NCI-H146 (cell line): ENCODE measurements around the gene GAMT.

Experiments
- DNase-seq: peaks from one replicate; lab custom pipeline; 2025; lab: John Stamatoyannopoulos, UW

GAMT gene

DNA sequence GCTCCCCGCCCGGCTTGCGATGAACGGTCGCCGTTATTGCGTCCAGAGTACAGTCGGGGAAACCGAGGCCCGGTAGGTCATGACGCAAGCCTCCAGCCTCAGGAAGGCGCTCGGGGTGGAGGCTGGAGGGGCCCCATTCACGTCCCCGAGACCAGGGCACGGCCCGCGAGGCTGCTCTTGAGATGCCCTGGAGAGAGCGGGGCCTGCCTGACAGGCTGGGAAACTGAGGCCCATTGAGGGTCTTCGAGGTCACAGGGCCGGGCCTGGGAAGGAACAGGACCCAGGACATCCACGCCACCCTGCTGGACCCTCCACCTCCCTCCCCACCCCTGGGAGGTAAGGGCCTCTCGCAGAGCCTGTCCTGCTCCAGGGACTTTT lies 17.3 kb downstream of the GAMT start:
- DNase-seq, result no peak

DNA sequence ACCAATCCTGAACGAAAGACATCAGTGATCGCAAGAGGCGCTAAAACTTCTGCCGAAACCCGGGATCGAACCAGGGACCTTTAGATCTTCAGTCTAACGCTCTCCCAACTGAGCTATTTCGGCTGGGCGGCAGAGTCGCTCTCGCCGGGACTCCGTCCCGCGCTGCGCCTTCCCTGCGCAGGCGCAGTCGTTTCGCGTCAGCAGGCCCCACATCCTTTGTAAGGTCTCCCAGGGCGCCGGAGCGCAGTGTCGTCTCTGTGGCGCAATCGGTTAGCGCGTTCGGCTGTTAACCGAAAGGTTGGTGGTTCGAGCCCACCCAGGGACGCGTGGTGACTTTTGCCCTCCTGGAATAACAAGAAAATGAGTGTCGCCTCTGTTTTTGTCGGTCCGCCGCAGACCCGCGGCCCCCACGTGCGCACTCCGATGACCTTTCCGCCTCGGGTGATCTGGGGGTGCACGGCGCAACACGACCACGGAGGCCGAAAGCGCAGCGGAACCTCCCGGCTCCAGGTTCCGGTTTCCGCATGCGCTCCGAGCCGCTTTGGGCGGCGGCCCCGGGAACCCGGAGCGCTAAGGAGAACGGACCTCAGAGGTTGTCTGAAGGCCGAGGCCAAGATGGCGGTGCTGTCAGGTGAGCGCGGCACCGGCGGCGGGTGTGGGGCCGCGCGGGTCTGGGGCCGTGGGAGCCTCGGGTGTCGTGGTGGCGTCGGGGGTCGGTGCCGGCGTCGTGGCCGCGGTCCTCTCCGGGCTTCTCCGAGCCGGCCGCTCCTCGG lies 17.8 kb downstream of the GAMT start, which contains the start of gene NDUFS7:
NDUFS7 (plus strand) TSS at position 596 of the 773 bp plus-strand sequence; CDS start at position 616, 20 bp downstream.
- peak; percentile 73 for DNase-seq

DNA sequence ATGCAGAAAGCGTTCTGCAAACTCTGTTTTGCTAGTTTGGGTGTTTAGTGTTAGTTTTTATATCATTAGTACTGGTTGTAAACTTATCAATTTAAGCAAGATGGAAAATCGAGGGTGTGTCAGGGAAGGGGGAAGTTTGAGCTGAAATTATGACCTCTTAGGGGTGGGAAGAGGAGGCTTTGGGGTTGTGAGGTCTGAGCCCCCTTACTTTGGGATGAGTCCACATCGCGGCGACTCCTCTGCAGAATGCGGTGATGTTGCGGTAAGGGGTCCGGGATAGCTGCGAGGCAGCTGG lies 18.4 kb downstream of the GAMT start:
- no peak for DNase-seq

DNA sequence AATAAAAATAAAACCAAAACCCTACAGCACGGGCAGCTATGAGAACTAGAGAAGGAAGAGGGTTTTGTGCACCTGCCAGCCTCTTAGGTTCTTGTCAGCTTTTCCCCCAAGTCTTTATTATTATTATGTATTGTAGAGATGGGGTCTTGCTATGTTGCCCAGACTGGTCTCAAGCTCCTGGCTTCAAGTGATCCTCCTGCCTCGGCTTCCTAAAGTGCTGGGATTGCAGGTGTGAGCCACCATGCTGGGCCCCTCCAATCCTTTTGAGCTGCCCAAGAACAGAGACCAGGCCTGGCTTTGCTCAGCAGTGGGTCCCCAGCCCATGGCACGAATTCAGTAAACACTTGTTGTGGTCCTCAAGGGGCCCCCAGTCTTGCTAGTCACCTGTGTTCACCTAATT lies 19.1 kb downstream of the GAMT start:
- no peak for DNase-seq

DNA sequence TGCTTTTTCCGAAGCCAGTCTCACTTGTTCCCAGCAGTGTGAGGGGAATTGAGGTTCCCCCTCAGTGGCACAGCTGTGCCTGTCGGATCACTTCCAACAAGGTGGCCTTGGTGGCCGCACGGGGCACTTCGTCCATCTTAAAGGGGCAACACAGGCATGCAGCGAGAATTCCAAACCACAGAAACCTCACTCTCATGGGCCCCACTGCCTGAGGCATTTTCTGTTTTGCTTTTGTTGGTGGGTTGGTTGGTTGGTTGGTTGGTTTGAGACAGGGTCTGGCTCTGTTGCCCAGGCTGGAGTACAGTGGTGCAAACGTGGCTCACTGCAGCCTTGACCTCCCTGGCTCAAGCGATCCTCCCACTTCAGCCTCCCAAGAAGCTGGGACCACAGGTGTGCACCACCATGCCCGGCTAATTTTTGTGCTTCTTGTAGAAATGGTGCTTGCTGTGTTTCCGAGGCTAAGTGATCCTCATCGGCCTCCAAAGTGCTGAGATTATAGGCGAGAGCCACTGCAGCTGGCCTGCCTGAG lies 21.3 kb downstream of the GAMT start:
- DNase-seq, result no peak

DNA sequence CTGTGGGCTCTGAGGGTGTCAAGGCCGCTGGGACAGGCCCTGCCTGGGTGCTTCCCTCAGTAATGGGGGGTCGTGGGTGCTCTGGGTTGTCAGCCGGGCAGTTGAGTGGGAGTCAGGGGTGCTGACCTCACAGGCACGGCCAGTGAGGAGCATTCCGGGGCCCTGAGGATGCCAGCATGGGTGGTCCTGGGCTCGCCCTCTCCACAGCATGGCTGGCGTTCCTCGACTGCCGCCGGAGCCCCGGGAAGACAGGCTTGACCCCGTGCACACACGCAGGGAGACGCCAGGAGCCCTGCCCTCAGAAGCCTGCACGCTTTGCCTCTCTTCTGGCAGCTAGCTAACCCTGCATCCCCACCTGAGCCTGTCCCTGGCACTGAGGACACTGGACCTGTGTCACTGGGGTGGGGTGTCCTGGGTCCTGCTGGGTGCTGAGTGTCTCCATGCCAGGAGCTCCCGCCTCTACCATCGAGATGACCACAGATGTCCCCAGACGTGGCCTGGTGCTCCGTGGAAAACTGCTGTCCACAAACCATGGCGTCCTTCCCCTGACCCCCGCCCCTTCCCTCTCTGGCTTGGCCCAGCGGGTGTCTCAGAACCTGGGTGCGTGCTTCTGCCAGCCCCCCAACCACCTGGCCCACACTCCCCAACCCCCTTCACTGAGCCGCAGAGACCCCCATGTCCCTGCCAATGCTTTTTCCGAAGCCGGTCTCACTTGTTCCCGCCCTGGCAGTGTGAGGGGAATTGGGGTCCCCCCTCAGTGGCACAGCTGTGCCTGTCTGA lies 22.0 kb downstream of the GAMT start:
- DNase-seq, result no peak

DNA sequence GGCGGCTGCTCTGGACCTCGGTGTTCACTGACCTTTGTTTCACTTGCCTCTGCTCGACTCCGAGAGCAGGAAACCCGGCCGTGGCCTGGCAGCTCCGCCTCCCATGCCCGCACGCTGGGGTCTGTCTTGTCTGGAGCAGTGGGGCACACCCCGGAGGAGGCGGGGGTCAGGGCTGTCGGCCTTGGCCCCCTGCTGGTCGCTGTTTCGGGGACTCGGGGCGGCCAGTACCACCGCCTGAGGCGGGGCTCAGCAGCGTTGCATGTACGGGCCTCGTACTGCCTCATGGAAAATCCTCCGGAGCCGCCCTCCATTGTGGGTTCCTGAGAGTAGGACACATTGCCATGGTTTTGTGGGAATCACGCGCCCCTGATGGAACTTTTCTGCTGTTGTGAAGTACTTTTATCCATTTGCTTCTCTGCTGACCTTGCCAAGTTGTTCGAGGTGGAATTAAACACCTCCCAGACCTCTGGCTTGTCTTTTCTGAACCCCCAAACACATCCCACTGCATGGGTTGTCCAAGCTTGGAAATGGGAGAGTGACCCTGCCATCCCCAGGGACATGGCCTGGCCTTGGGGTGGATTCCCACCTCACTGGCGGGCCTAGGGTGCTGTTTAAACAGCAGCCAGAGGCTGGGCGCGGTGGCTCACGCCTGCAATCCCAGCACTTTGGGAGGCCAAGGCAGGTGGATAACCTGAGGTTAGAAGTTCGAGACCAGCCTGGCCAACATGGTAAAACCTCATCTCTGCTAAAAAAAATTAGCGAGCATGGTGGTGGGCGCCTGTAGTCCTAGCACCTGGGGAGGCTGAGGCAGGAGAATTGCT lies 23.2 kb downstream of the GAMT start:
- no peak for DNase-seq

DNA sequence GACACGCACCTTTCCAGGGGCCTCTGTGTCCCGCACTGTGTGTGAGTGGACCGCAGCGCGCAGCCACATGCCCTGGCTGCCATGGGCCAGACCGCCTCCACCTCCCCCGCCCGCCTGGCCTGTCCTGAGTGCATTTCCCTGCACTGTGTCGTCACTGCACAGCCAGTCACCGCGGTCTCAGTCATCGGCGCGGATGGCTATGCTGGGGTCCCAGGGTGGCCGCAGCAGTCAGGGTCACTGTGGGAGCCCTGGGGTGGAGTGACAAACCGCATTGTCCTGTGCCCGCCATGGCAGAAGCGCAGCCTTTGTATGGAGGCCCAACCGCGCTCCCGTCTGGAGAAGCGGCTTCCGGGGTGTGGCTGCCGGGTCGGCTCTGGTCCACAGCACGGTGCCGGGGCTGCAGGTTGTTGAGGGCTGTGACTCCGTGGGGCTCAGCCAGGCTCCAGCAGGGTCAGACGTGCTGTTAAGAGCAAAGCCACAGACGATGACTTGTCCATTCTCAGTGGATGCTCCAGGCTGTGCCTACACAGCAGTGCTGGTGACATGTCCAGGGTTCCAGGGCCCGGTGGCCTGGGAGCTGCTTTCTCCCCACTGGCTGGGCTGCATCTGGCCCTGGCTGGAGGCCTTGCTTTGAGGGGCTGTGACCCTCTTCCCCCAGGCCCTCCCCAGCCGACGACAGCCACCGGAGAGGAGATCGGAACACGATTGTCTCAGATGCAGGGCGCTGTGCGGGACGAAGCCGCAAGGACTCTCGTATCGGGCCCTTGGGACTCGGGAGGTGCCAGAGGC lies 24.0 kb downstream of the GAMT start:
- DNase-seq, result no peak

DNA sequence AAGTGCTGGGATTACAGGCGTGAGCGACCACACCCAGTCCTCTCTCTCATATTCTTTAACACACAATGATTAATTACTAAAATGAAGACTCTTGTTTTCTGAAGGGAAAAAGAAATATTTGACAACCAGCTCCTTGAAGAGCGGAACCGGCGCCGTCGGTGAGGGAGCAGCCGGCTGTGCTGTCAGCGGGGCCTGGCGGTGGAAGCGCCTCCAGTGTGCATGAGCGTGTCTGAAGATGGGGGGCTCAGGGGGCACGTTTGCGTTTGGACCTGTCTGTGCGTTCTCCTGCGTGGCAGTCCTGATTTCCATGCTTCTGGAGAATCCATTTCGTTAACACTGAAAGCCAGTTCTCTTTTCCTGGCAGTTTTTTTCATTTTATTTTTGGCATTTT lies 24.9 kb downstream of the GAMT start:
- no peak for DNase-seq

DNA sequence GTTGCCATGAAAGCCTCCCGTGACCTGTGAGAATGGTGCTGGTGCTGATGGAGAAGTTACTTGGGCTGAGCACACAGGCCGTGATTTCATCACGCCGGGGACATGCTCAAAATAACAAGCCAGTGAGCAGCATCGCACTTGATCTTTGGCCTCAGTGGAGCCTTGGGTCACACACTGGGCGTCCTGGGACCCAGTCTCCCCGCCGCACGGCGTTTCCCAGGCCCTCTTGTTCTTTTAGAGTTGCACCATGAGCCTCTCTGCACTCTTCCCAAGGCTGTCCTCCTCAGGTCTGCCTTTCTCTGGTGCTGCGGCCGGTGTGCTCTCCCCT lies 27.1 kb downstream of the GAMT start:
- DNase-seq, result no peak

DNA sequence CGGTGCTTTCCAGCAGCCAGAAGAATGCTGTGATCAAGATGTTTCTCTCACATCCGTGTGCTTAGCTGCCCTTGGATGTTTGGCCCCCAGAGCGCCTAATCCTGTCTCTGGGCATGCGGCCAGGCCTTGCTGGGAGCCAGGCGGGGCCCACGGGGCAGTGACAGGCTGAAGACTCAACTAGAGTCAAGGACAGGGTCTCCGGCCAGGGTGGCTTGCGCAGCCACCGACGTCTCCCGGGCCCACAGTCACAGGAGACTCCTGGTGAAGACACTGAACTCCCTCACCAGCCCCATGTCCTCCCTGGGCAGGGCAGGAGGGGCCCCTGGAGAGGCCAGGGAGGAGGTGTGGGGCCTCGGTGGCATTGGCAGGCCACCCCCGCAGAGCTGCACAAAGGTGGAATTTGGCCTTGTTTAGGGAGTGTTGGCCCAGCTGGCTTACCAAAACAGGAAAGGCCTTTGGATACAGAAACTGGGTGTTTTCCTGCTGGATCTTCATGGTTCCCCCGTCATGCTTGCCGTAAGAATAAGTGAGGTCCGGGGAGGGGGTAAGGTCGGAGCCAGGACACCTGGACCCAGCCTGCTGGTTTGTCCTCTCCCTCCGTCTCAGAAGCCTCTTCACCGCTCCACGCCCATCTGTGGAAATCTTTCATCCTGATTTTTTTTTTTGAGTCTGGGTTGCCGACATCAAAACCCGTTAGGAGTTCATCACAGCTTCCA lies 27.6 kb downstream of the GAMT start:
- no peak for DNase-seq

DNA sequence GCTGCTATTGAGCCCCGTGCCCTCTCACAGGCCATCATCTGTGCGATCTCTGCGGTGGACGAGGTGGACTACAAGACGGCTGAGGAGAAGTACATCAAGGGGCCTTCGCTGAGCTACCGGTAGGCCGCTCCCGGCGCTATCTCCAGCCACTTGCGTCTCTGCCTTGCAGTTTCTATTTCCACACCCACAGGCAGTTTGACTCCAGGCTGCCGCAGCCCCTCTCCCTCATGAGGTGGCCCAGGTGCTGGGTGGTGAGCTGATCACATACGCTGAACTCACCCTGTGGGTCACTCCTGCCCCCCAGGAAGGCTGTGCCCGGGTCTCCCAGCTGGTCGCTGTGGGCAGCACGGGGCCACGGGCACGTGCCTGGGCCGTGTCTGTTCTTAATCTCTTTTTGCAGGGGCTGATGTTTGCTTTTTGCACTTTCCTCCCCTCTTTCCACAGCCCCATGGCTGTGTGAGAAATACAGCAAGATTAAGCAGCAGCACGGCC lies 28.3 kb downstream of the GAMT start:
- DNase-seq, result no peak

DNA sequence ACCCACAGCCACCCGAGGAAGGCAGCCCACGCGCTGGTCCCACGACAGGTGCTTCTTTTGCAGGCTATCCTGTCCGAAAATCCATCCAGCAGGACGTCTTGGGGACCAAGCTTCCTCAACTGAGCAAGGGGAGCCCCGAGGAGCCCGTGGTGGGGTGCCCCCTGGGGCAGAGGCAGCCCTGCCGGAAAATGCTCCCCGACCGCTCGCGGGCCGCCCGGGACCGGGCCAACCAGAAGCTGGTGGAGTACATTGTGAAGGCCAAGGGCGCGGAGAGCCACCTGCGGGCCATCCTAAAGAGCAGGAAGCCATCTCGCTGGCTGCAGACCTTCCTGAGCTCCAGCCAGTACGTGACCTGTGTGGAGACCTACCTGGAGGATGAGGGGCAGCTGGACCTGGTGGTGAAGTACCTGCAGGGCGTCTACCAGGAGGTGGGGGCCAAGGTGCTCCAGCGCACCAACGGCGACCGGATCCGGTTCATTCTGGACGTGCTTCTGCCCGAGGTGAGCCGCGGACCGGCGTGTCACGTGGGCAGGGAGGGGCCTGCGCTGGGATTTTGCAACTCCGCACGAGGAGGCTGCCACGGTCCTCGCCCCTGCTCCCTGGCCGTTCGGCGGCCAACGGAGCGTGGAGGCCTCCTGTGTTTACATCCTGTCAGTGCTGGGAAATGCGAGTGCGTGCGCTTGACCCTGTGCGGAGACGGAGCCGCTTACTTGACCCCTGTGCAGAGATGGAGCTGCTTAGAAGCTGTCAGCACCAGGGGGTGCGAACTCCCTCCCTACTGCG lies 30.6 kb downstream of the GAMT start:
- DNase-seq, result no peak

DNA sequence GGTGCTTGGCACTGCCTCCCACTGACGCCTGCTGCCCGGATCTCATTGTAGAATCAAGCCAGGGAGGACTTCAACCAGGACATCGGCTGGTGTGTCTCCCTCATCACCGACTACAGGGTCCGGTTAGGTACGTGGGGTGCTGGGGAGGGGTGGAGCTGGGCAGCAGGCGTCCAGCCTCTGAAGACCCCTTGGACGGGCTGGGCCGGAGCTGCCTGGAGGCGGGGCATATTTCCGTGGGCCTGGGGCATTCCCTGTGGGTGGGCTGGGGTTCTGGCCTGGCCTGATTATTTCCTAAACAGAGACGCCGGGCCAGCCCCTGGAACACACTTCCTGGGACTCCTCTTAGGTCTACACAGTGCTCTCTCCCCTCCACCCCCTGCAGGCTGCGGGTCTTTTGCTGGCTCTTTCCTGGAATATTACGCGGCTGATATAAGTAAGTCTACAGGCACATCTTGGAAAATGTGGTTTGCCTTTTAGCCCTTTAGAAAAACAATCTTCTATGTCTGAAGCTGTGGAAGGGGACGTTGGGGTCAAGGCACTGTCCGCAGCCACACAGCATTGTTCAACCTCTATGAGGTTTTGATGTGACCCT lies 32.0 kb downstream of the GAMT start:
- no peak for DNase-seq

DNA sequence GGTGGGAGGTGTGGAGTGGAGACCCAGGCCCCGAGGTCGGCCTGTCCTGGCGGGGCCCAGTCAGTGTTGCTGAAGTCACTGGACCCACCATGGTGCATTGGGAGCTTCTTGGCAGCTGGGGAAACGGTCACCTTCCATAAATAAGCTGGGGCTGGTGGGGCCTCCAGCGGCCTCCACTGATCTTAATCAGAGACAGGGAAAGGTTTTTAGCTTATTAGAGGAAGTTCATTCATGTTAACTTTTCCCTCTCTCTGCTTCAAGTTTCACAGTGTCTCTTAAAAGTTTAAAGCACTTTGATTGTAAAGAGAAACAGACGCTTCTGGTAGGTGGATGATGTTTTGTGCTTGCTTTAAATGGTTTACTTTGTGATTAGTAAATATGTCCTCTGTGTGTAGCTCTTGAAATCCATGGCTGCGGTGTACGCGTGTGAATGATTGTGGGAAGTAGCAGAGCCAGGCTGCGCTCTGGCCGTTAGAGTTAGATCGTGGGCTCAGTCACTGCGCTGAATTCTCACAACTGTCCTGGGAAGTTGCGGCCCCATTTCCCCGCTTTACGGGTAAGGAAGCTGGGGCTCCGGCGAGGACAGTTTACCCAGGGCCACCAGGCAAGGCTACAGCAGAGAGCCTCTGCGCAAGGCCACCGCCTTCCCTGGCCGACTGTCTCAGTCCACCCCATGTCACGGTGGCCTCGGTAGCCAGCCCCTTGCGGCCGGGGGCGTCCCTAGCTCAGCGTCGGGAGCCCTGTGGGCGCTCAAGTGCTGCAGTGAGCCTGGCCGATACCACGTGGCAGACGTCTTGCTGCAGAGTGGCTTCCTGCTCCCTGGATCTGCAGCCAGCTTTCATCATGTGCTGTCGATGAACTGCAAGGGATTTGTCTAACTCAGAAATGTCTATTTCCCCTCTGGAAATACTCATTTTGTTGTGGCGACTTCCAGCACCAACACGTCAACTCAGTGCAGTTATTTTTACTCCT lies 34.2 kb downstream of the GAMT start:
- DNase-seq, result no peak

DNA sequence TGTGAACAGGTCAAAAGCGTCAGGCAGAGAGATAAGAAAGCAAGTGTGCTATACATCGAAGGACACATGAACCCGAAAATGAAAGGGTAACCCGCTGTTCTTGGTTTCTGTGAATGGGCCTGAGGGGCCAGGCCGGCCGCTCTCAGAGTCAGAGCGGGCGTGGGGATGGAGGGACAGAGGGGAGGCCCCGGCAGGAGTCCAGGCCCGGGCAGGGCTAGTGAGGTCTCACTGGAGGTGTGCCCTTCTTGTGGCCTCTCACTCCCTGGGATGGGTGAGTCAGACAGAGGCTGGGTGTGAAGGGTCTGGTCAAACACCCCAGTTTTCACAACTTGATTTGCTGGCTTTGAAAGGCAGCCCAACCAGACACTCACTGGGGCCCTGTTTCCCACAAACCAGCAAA lies 35.0 kb downstream of the GAMT start:
- DNase-seq, result no peak

DNA sequence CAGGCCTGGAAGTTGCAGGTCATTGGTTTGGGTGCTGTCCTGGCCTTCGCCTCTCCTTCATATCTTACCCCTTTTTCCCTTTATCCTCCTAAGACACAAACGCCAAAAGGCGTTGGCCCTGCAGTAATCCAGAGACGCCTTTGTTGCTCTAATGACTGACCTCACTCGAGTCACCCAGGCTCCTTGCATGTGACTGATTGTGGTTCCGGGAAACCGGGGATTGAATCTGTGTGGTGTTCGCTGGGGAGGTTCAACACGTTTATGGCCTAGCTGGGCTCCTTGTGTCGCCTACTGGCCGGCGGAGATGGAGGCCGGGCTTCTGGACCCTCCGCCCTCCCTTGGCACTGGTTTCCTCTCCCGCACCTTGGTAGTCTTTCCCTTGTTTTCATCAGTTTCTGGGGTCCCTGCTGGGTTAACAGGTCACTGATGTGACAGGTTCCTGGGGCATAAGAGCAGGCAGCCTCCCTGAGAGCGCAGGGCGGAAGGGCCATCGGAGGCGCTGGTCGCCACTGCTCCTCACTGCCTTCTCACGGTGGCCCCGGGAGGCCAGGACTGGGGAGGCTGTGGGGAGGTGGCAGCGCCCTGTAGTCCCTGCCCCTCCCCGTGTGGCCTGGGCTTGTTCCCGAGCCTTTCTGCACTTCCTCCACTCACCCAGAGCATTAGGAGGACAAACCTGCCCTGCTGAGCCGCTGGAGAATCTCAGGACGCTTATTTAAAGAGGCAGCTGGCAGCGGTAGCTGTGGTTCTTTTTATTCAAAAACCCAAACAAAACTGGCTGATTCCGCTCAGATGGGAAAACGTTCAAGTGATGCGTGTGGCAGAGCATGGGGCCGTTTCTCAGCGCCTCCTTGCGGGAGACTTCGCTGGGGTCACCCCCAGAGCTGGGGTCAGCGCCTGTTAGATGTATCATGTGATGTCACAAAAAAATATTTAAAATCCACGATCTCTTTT lies 35.7 kb downstream of the GAMT start:
- DNase-seq, result no peak
